ENCODE data around the gene CLDN22. TPM values are rescaled to one million over a fixed set of nuclear protein-coding genes. Genes with fewer than 3 reads are reported as not detected.

The CLDN22 gene
- total RNA-seq, 1 experiment from 2014 or later, result not detected

DNA sequence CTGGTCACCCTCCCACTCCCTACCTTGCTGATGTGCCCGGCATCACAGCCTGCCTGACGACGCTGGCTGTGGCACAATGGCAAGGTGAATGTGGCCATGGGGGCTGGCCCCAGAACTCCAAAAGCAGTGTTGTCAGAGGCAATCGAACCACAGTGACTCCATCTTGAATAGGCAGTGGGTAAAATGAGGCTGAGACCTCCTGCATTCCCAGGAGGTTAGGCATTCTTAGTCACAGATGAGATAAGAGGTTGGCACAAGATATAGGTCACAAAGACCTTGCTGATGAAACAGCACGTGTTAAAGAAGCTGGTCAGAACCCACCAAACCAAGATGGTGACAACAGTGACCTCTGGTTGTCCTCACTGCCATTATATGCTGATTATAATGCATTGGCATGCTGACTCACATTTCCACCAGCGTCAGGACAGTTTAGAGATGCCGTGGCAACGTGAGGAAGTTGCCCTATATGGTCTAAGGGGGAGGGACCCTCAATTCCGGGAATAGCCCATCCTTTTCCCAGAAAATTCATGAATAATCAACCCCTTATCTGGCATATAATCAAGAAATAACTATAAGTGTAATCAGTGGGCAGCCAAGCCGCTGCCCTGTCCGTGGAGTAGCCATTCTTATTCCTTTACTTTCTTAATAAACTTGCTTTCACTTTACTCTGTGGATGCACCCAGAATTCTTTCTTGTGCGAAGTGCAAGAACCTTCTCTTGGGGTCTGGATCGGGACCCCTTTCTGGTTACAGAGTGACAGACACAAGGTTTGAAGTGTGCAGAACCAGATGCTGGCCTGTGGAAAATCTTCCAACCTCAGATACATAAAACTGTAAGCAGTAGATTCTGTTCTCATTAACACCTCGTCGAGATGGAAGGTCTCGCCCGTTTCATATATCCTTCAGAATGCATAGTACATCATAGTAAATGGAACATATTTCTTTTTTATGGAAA lies 28.9 kb upstream of the CLDN22 start:
- Mint-ChIP-seq H3K4me1 (ENCODE audit: insufficient read depth, unreplicated experiment) (peaks cover 4% of the 10 kb centered on the region), H3K9me3 (ENCODE audit: unreplicated experiment) (no peaks in the 10 kb centered on the region), H3K27me3 (ENCODE audit: insufficient read depth, unreplicated experiment) (no peaks in the 10 kb centered on the region), H3K4me3 (ENCODE audit: unreplicated experiment) (no peak overlapping the region), H3K36me3 (ENCODE audit: insufficient read depth, unreplicated experiment) (no peaks in the 10 kb centered on the region), H3K27ac (ENCODE audit: low read depth, unreplicated experiment) (no peak overlapping the region)
- peak; percentile 56 for DNase-seq (ENCODE audit: unreplicated experiment)
- CTCF ChIA-PET, result no interaction called here
- TF ChIP-seq, protein P1, sequence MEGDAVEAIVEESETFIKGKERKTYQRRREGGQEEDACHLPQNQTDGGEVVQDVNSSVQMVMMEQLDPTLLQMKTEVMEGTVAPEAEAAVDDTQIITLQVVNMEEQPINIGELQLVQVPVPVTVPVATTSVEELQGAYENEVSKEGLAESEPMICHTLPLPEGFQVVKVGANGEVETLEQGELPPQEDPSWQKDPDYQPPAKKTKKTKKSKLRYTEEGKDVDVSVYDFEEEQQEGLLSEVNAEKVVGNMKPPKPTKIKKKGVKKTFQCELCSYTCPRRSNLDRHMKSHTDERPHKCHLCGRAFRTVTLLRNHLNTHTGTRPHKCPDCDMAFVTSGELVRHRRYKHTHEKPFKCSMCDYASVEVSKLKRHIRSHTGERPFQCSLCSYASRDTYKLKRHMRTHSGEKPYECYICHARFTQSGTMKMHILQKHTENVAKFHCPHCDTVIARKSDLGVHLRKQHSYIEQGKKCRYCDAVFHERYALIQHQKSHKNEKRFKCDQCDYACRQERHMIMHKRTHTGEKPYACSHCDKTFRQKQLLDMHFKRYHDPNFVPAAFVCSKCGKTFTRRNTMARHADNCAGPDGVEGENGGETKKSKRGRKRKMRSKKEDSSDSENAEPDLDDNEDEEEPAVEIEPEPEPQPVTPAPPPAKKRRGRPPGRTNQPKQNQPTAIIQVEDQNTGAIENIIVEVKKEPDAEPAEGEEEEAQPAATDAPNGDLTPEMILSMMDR (IDR thresholded peaks at IDR 0.05; ENCODE audit: unreplicated experiment), result no peak
- POLR2A ChIA-PET, result no interaction called here
- intact Hi-C loops (cut with micrococcal nuclease), result no loop called here
- no TSS peak for BruUV-seq (replicated peaks)

DNA sequence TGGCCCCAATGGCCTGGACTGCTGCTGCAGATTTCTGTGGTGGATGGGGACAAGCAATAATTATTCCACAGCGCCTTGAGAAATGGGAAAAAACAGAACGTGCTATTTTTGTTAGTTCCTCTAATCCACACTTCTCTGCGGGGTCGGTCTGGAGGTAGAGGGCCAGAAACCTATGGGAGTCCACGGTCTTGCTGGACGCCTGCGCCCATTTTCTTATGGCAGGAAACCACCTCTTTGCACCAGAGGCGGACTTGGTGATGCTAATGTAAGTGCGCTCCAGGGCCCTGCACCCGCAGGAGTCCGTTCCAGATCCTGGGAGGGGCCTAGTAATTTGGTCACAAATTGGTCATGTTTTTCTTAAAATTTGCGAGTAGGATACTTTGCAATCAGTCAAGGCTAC lies 28.1 kb upstream of the CLDN22 start:
- no peak overlapping the region for H3K27ac Mint-ChIP-seq (ENCODE audit: low read depth, unreplicated experiment)
- BruUV-seq (replicated peaks), result no TSS peak
- no peaks in the 10 kb centered on the region for H3K9me3 Mint-ChIP-seq (ENCODE audit: unreplicated experiment)
- no peaks in the 10 kb centered on the region for H3K27me3 Mint-ChIP-seq (ENCODE audit: insufficient read depth, unreplicated experiment)
- no peak overlapping the region for H3K4me3 Mint-ChIP-seq (ENCODE audit: unreplicated experiment)
- DNase-seq (ENCODE audit: unreplicated experiment), result no peak
- no peaks in the 10 kb centered on the region for H3K36me3 Mint-ChIP-seq (ENCODE audit: insufficient read depth, unreplicated experiment)
- ChIA-PET CTCF (no interaction called here), POLR2A (no interaction called here)
- intact Hi-C loops (cut with micrococcal nuclease), result no loop called here
- TF ChIP-seq, protein P1 (IDR thresholded peaks at IDR 0.05; ENCODE audit: unreplicated experiment), result no peak
- no peaks in the 10 kb centered on the region for H3K4me1 Mint-ChIP-seq (ENCODE audit: insufficient read depth, unreplicated experiment)

DNA sequence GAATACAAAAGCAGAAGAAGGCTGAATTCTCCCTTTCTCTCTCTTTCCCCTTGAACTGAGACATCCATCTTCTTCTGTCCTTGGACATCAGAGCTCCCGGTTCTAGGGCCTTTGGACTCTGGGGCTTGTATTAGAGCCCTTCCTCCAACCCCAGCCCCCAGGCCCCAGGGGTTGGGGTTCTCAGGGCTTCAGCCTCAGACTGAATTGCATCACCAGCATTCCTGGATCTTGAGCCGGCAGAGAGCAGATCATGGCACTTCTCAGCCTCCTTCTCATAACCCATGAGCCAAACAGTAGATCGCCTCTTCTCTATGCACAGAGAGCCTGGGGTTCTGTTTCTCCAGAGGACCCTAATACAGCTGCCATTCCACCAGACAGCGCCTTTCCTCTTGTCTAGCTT lies 27.5 kb upstream of the CLDN22 start:
- Mint-ChIP-seq H3K4me1 (ENCODE audit: insufficient read depth, unreplicated experiment) (no peaks in the 10 kb centered on the region), H3K9me3 (ENCODE audit: unreplicated experiment) (no peaks in the 10 kb centered on the region), H3K36me3 (ENCODE audit: insufficient read depth, unreplicated experiment) (no peaks in the 10 kb centered on the region), H3K27me3 (ENCODE audit: insufficient read depth, unreplicated experiment) (no peaks in the 10 kb centered on the region), H3K4me3 (ENCODE audit: unreplicated experiment) (no peak overlapping the region), H3K27ac (ENCODE audit: low read depth, unreplicated experiment) (no peak overlapping the region)
- TF ChIP-seq, protein P1 (IDR thresholded peaks at IDR 0.05; ENCODE audit: unreplicated experiment), result no peak
- no TSS peak for BruUV-seq (replicated peaks)
- POLR2A ChIA-PET, result no interaction called here
- intact Hi-C loops (cut with micrococcal nuclease), result no loop called here
- CTCF ChIA-PET, result interaction anchor here (0.6 to 0.7 kb wide), 2 partner anchors 9 to 20 kb away, joined by 3 to 4 read pairs; no protein-coding TSS in a partner anchor
- no peak for DNase-seq (ENCODE audit: unreplicated experiment)

DNA sequence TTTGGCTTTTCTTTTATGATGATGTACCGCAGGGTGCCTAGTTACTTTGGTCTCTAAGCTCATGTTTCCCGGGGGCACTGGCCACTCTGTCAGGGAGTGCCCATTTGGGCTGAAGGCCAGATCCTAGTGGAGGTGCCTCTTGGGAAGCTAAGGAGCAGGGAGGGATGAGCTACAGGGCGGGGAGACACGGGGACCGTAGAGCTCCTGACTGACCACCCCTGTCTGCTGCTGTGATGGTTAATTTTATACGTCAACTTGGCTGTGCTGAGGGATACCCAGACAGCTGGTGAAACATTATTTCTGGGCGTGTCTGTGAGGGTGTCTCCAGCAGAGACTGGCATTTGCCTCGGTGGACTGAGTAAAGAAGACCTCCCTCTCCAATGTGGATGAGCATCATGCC lies 27.1 kb upstream of the CLDN22 start:
- no peaks in the 10 kb centered on the region for H3K27me3 Mint-ChIP-seq (ENCODE audit: insufficient read depth, unreplicated experiment)
- H3K9me3 Mint-ChIP-seq (ENCODE audit: unreplicated experiment), result no peaks in the 10 kb centered on the region
- no peak for DNase-seq (ENCODE audit: unreplicated experiment)
- H3K4me3 Mint-ChIP-seq (ENCODE audit: unreplicated experiment), result no peak overlapping the region
- no peak overlapping the region for H3K27ac Mint-ChIP-seq (ENCODE audit: low read depth, unreplicated experiment)
- TF ChIP-seq, protein P1 (IDR thresholded peaks at IDR 0.05; ENCODE audit: unreplicated experiment), result no peak
- BruUV-seq (replicated peaks), result no TSS peak
- POLR2A ChIA-PET, result no interaction called here
- intact Hi-C loops (cut with micrococcal nuclease), result no loop called here
- H3K36me3 Mint-ChIP-seq (ENCODE audit: insufficient read depth, unreplicated experiment), result no peaks in the 10 kb centered on the region
- no peaks in the 10 kb centered on the region for H3K4me1 Mint-ChIP-seq (ENCODE audit: insufficient read depth, unreplicated experiment)
- CTCF ChIA-PET, result interaction anchor here (0.6 to 0.7 kb wide), 2 partner anchors 9 to 21 kb away, joined by 3 to 4 read pairs; no protein-coding TSS in a partner anchor
